ENCODE data around the gene ARMH1.

Gene ARMH1

GRCh38 chr1:44670751-44671640 lies 3.5 kb upstream of the ARMH1 start:
- DNase-seq = no peak

GRCh38 chr1:44672254-44672955 lies 2.1 kb upstream of the ARMH1 start:
- peak; percentile 99 for DNase-seq

DNA sequence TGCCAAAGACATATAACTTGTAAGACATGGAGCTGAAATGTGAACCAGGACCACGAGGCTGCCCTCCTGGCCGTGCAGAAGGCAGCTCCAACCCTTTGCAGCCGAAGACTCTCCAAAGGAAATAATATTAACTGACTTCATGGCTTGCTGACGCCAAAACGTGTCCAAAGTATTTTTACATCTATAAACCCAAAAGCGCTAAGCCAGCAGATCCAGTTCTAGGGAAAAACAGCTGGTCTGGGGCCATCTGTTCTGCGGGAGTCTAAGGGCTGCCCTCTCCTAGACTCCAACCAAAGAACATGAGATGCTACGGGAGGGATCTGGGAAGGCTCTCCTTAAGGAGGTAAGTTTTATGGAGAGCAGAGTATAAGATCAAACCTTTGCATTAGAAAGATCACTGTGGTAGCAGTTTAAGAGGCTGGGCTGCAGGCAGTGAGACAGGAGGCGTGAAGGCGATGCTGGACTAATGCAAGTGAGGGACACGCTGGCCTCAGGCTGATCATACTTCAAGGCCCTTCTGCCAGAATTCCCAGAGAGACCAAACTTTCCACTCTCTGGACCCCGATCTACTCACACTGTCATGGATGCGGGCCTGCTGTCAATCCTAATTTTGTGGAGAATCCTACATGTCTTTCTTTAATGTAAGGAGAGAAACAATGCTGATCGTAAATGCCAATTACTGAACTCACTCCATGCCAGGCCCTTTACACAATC lies 1.4 kb upstream of the ARMH1 start:
- no peak for DNase-seq

DNA sequence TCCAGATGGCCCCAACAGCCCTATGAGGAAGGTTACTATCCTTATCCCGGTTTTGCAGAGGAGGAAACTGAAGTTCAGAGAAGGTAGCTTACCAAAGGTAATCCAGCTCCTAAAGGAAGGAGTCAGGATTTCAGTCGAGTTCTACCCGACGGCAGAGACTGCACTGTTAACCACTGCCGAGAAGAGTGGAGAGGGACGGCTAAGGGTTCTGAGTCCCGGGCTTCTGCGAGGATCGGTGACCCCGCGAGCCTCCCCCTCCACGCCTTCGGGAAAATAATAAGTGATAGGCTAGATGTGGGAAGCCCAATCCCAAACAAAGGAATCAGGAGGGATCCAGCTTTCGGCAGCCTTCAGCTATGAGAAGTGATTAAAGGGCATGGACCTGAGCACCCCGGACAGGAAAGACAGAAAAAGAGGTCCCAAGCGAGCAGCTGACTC lies 820 bp upstream of the ARMH1 start:
- no peak for DNase-seq

DNA sequence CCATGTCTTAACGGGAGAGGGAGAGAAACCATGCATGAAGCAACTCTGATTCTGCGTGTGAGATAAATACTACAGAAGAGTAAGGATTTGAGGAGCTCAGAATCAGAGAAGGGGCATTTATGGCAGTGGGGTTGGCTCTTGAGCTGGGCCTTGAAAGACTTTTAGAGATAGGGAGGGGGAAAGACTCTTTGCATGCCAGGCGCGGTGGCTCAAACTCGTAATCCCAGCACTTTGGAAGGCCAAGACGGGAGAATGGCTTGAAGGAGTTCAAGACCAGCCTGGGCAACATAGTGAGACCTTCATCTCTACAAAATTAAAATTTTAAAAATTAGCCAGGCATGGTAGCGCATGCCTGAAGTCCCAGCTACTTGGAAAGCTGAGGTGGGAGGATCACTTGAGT lies 672 bp downstream of the ARMH1 start:
- no peak for DNase-seq

- DNase-seq = peak; percentile 96 to 98
Observed at GRCh38 chr1:44676484-44677200, 2.1 kb downstream of the ARMH1 start.

DNA sequence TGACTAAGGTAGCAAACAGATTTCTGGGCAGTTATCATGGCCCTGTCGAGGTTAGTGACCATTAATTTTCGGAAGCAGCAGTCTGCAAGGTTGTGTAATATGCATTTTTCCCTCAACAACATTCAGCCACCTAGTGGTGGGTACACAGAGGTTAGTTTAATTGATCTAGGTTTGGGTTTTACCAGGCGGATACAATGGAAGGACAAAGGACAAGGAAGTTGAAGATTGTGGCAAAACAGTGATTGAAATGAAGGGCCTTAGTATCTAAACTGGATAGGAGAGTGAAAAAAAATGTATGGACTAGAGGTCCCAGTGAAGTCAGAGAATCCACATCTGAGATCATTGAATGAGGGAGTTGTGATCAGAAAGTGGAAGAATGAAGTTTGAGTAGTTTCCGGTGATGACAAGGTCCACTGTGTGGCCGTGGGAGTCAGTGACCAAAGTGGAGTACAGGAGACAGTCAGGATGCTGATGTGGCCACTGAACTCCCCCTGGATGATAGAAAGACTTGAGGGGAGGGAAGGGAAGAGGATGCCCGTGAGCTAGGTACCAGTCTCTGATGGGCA lies 2.8 kb downstream of the ARMH1 start:
- peak; percentile 59 to 74 for DNase-seq

DNA sequence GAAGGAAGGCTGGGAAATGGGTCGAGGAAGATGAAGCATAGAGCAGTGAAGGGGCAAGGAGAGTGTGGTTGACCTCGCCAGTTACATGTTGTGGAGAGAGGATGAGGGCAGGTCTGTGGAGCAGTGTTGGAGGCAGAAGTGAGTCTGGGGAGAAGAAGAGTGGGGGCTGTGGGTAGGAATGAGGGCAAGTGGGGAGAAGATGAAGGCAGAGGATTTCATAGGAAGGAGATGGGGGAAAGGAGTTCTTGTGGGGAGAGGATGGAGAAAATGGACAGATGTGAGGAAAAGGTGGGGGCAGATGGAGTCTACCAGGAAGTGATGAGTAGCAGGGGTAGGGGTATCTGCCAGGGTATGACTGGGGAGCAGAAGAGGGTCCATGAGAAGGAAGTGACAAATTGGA lies 3.6 kb downstream of the ARMH1 start:
- DNase-seq = no peak

DNA sequence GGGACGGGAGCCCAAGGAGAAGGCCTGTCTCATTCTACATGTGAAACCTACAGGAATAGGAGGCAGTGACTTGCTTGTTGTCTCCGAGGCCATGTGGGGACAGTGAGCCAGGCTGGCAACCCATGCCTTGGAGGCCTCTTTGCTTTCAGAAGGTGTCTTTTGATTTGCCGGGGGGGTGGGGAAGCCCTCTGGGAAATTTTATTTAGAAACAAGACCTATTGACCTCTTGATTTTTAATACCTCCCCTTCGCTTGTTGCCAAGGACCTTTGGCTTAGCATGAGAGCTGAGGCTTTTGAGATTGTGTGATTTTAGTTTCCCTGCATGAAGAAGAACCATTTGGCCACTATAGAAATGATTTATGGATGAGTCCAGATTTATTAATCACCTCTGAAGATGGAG lies 4.1 kb downstream of the ARMH1 start:
- no peak for DNase-seq

DNA sequence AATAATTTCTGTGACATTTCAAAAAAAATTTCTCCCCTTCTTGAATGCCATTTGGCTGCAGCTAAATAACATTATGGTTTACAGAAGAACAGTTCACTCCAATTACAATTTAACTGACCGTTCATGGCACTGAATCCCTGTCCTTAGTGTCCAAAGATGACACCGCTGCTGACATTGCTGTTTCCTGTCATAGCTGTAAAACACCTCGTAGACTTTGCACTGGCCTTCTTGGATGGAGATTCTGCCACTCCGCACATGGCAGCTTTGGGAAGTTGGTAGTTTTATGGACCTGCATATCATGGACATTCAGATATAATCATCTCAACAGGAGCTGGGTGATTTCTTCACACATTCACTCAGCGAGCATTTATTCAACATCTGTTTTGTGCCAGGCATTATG lies 5.0 kb downstream of the ARMH1 start:
- no peak for DNase-seq

GRCh38 chr1:44681905-44682882 lies 7.7 kb downstream of the ARMH1 start:
- DNase-seq = no peak

DNA sequence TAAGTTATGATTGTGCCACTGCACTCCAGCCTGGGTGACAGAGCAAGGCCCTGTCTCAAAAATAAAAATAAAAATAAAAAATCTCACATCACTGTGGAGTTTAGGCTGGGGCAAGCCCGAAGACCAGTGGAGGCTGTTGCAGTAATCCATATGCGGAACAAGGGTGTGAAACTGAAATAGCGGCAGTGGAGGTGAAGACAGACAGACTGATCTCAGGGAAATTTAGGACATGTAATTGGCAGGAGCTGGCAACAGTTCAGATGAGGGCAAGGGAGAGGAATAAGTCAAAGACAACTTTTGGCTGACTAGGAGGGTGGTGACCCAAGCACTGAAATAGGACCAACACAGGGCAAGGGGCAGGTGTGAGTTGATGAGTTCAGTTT lies 8.4 kb downstream of the ARMH1 start:
- DNase-seq = no peak

GRCh38 chr1:44684525-44684924 lies 10.0 kb downstream of the ARMH1 start:
- peak; percentile 87 to 88 for DNase-seq

- no peak for DNase-seq
Observed at GRCh38 chr1:44685218-44685617, 10.7 kb downstream of the ARMH1 start.

DNA sequence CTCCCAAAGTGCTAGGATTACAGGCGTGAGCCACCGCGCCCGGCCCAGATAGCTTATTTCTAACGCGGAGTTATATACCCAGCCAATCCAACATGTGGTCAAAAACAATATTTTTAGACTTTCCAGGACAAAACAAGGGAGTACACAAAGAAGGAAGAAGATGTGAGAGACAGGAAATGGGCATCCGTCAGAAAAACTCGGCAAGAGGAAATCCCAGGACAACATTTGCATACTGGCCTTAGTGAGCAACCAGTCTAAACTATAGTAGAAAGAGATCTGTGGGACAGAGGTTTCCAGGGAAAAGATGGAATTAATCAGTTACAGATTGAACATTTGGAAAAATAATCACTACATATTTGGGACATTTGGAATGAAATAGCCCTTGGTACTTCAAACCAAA lies 11.4 kb downstream of the ARMH1 start:
- DNase-seq = no peak

- no peak for DNase-seq
Observed at GRCh38 chr1:44688760-44689446, 14.4 kb downstream of the ARMH1 start.

DNA sequence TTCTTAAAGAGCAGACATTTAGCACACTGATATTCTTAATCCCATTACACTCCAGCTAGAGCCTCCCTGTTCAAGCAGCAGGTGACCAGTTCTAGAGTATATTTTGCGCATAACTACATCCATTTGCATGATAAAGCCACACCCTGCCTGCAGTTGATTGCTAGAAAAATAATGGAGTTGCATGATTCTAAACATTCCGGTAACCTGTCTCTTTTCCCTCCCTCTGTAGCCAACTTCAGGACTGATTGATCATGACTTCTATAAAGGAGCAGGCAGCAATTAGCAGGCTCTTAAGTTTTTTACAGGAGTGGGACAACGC lies 14.9 kb downstream of the ARMH1 start:
- no peak for DNase-seq

- DNase-seq = no peak
Observed at GRCh38 chr1:44693159-44693558, 18.6 kb downstream of the ARMH1 start.

- no peak for DNase-seq
Observed at GRCh38 chr1:44693900-44694299, 19.4 kb downstream of the ARMH1 start.

DNA sequence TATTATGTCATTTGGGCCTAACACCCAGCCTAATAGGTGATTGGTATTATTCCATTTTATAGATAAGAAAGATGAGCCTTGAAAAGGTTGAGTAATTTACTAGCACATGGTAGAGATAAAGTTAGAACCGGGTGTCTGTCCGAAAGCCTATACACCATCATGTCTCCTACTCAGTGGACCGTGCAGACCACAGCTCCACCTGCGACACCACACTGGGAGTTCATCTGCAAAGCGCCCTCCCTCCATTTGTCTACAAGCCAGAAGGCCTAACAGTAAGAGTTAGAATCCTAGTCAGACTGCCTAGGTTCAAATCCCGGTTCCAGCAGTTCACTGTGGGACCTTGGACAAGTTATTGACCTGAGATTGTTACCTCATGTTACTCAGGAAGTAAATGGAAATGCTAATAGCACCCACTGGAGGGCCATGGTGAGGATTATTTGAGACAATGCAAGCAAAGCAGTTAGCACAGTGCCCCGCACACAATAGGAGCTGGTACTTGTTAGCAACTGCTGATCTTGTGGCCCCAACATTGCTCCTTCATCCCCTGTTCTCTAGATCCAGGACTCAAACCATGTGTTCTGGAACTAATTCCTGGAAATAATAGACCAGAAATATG lies 20.5 kb downstream of the ARMH1 start:
- DNase-seq = no peak
